Breast epithelium (tissue), 4 donors: ENCODE measurements around the gene WDR86. TPM values are rescaled to one million over a fixed set of nuclear protein-coding genes. Genes with fewer than 3 reads are reported as not detected.

Experiments
- DNase-seq, 2 donors: peaks; one replicate each; pipeline ENCODE4 v3.0.0-alpha.2; 2019; ENCODE audit warnings: low spot score in 2 of 2
- H3K27ac ChIP-seq, 2 donors: fragments of 200-600 bp; sonication (generic) in 1 of 2; one replicate each; pipeline ENCODE4 v1.5.1; 2016 to 2019; ENCODE audit warnings: mild to moderate bottlenecking in 1 of 2
- H3K27me3 ChIP-seq, 2 donors: fragments of 200-600 bp; sonication (generic) in 1 of 2; one replicate each; pipeline versions ENCODE4 v1.5.1 to v1.6.0; 2017 to 2019; ENCODE audit warnings: control low read depth in 1 of 2, mild to moderate bottlenecking in 1 of 2
- H3K36me3 ChIP-seq: fragments of 200-600 bp; one replicate; pipeline ENCODE4 v1.5.1; 2019
- H3K4me1 ChIP-seq, 2 donors: fragments of 200-600 bp; sonication (generic); one replicate each; pipeline ENCODE4 v1.5.1; 2016 to 2019; ENCODE audit warnings: control low read depth in 1 of 2
- H3K4me3 ChIP-seq, 3 donors: fragments of 200-600 bp; sonication (generic); 1 replicate in 2 of 3; 2 replicates in 1 of 3; pipeline ENCODE4 v1.5.1; 2016 to 2019; ENCODE audit warnings: mild to moderate bottlenecking in 3 of 3, moderate library complexity in 2 of 3
- H3K9me3 ChIP-seq, 2 donors: fragments of 200-600 bp; sonication (generic) in 1 of 2; one replicate each; pipeline ENCODE4 v1.5.1; 2016 to 2019; ENCODE audit warnings: control low read depth in 1 of 2
- POLR2A ChIP-seq: fragments of 450-650 bp; IDR thresholded peaks from one replicate; pipeline ENCODE4 v1.6.1; 2016; ENCODE audit warnings: antibody characterized with exemption, mild to moderate bottlenecking, moderate library complexity
- POLR2AphosphoS5 ChIP-seq, 3 donors: sonication (generic); formaldehyde crosslinking; IDR thresholded peaks; one replicate each; pipeline ENCODE4 v1.6.1; 2017; ENCODE audit warnings: antibody characterized with exemption in 3 of 3
- intact Hi-C: fragments of 100-400 bp; cut with DNase I; formaldehyde crosslinking; loops from one replicate; pipeline ENCODE4 v1.15.1; 2023; ENCODE audit warnings: low total_unique reads
- total RNA-seq, 3 donors: library from RNA; depleted of rRNA; stranded (reverse); fragments of >200 nt; gene quantifications; one replicate each; pipeline ENCODE4 v1.1.0, GENCODE V29; 2016
- TF ChIP-seq, protein P1 (sequence below), 3 donors: fragments of 450-650 bp; IDR thresholded peaks; one replicate each; pipeline ENCODE4 v1.5.1; 2016 to 2017; ENCODE audit warnings: antibody characterized with exemption in 3 of 3, mild to moderate bottlenecking in 3 of 3, moderate library complexity in 3 of 3

The WDR86 gene
- total RNA-seq, 3 donors from 2014 or later: 15.5 to 61.5 (median 57.0) TPM

DNA sequence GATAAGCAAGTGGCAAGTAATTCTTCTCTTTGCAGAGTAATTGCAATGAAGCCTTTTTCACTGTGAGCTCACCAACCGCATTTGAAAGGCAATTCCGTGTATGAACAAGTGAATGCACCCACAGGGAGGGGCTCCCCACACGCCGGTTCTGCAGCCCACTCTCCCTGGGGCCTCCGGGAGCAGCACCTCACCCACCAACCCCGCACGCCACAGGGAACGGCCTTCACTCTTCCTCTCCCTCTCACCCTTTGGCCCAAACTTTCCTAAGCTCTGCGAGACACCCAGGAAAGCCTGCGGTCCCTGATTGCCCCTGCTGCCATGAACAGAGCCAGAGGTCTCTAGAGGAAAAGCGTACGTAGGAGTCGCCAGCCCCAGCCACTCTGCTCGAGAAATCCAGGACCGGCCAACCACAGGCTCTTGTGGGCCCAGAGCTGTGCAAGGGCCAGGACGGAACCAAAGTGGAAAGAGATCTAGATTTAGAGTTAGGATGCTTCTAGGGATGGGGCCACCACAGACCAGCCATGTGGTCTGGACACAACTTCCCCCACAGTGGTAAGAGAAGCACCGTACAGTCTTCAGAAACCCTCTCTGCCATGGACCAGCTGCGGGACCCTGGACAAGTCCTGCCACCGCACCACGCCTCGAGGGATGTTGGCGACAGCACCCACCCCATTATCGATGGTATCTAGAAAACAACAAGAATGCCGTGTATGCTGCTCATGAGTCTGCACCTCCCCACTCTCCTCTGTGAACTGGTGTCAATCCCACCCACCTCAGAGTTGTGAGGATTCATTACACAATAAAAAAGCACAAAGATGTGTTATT lies 3.6 kb downstream of the WDR86 start:
- TF ChIP-seq POLR2A (no peak), POLR2AphosphoS5 (IDR thresholded peaks at IDR 0.05) (no peak)
- TF ChIP-seq, protein P1, sequence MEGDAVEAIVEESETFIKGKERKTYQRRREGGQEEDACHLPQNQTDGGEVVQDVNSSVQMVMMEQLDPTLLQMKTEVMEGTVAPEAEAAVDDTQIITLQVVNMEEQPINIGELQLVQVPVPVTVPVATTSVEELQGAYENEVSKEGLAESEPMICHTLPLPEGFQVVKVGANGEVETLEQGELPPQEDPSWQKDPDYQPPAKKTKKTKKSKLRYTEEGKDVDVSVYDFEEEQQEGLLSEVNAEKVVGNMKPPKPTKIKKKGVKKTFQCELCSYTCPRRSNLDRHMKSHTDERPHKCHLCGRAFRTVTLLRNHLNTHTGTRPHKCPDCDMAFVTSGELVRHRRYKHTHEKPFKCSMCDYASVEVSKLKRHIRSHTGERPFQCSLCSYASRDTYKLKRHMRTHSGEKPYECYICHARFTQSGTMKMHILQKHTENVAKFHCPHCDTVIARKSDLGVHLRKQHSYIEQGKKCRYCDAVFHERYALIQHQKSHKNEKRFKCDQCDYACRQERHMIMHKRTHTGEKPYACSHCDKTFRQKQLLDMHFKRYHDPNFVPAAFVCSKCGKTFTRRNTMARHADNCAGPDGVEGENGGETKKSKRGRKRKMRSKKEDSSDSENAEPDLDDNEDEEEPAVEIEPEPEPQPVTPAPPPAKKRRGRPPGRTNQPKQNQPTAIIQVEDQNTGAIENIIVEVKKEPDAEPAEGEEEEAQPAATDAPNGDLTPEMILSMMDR (IDR thresholded peaks at IDR 0.05): no peak
- intact Hi-C loops: no loop called here
- Histone ChIP-seq H3K27ac (peak overlapping the region; percentile 2 to 92), H3K9me3 (no peaks in the 10 kb centered on the region), H3K36me3 (no peaks in the 10 kb centered on the region), H3K4me3 (peak overlapping the region in 1 of 3 donors; percentile 15), H3K4me1 (peaks cover 4 to 11% of the 10 kb centered on the region in 2 donors), H3K27me3 (peaks cover 0 to 17% of the 10 kb centered on the region in 2 donors)
- DNase-seq: no peak

DNA sequence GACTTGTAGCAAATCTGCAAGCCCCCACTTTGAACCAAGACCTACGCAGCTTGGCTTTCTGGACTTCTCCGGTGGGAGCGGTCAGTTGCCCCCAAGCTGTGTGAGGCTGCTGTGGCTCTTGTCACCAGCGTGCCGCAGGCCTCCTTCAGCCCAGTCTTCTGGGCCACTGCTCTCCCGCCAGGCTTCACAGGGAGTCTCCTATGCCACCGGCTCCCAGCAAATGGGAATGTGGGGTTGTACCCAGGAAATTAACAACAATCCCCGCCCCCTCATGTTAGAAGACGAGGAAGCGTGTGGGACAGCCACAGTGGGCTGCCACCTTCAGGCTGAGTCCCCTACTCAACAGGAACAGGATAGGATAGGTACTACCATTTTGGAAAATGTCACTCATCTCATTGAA lies 4.2 kb downstream of the WDR86 start:
- peaks cover 0 to 17% of the 10 kb centered on the region in 2 donors for H3K27me3 ChIP-seq
- H3K4me1 ChIP-seq: peaks cover 4 to 11% of the 10 kb centered on the region in 2 donors
- intact Hi-C loops: no loop called here
- peak overlapping the region; percentile 60 to 84 for H3K27ac ChIP-seq
- H3K9me3 ChIP-seq: no peaks in the 10 kb centered on the region
- TF ChIP-seq POLR2A: no peak
- TF ChIP-seq POLR2AphosphoS5 (IDR thresholded peaks at IDR 0.05): no peak
- TF ChIP-seq, protein P1 (IDR thresholded peaks at IDR 0.05): no peak
- H3K4me3 ChIP-seq: no peak overlapping the region
- DNase-seq: no peak
- no peaks in the 10 kb centered on the region for H3K36me3 ChIP-seq

DNA sequence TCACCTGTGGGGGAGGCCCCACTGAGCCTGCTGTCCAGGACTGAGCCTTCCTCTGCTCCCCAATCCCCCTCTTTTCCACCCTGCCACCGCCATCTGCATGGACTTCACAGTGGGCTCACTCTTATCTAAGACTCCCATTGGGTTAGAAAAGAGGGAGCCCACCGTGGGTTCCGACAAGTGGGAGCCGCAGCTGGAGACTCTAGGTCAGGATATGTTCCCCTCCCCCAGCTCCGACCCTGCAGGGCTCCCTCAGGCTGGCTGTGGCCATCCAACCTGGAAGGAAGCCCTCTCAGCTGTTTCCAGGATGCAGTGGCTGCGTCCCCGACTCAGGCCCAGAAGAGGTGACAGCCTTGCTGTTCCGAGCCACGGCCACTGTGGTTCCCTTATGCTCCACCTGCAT lies 4.8 kb downstream of the WDR86 start:
- no peak for DNase-seq
- intact Hi-C loops: no loop called here
- peaks cover 4 to 11% of the 10 kb centered on the region in 2 donors for H3K4me1 ChIP-seq

DNA sequence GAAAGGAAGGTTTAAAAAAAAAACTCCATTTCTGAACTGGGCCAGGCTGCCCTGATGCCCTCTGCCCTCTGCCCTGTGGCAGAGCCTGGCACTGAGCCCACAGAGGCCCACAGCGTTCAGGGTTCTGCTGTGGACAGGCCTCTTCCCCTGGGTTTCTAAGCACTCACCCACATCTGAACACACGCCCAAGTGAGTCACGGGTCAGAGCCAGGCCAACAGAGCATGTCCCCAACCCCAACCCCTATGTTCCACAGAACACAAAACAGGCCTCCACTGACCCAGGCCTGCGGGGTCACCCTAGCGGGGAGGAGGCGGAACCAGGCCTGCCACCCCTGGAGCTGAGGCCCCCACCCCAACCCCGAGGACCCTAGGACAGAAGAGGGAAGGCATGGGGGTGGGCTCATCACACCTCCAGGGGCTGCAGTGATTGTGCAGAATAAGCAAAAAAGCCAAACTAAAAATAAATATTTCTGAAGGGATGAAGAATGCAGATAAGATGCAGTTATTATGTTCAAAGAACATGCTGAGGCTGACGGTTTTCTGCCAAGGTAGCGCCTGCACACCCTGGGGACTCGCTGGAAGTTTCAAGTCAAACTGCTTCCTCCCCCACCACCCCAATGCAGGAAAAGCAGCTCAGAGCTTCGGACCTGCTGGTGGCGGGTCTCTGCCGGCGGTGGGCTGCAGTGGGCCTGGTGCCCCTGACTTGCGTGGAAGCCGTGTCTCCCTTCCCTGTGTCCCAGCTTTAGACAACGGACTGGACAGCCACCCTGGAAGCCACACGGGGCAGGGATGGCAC lies 5.4 kb downstream of the WDR86 start:
- intact Hi-C loops: no loop called here

More for the DNA sequence above, 4.8 kb downstream of the WDR86 start:
- Histone ChIP-seq H3K9me3 (no peaks in the 10 kb centered on the region), H3K36me3 (no peaks in the 10 kb centered on the region), H3K27me3 (peaks cover 0 to 11% of the 10 kb centered on the region in 2 donors), H3K27ac (peak overlapping the region; percentile 60 to 84), H3K4me3 (peak overlapping the region in 1 of 3 donors; percentile 39)
- TF ChIP-seq, protein P1 (IDR thresholded peaks at IDR 0.05): no peak
- TF ChIP-seq POLR2A (no peak), POLR2AphosphoS5 (IDR thresholded peaks at IDR 0.05) (no peak)

More for the DNA sequence above, 5.4 kb downstream of the WDR86 start:
- Histone ChIP-seq H3K4me1 (peaks cover 4 to 11% of the 10 kb centered on the region in 2 donors), H3K4me3 (peak overlapping the region in 1 of 3 donors; percentile 39), H3K27me3 (peaks cover 0 to 5% of the 10 kb centered on the region in 2 donors), H3K36me3 (no peaks in the 10 kb centered on the region), H3K9me3 (no peaks in the 10 kb centered on the region), H3K27ac (peak overlapping the region; percentile 60 to 84)
- TF ChIP-seq POLR2AphosphoS5 (IDR thresholded peaks at IDR 0.05) (peak in 1 of 3 donors; percentile 20), POLR2A (no peak)
- TF ChIP-seq, protein P1 (IDR thresholded peaks at IDR 0.05): no peak
- no peak for DNase-seq
